Panc1 (cell line): Measurements from ENCODE around the gene HLA-DRB5.

Experiments used
- CTCF ChIP-seq: fragments of 450-650 bp; IDR thresholded peaks from 2 replicates; pipeline ENCODE4 v1.5.1; 2017; ENCODE audit warnings: mild to moderate bottlenecking
- POLR2AphosphoS5 ChIP-seq: IDR thresholded peaks from 2 replicates; pipeline ENCODE4 v1.6.1; 2012; ENCODE audit warnings: mild to moderate bottlenecking, low read depth, low read length, moderate library complexity
- SIN3A ChIP-seq: IDR thresholded peaks from 2 replicates; pipeline ENCODE4 v1.6.1; 2012; ENCODE audit warnings: low read depth, mild to moderate bottlenecking, low read length, moderate library complexity, borderline replicate concordance; ENCODE audit not compliant: insufficient read depth

- TF ChIP-seq CTCF: no peak
- TF ChIP-seq SIN3A: no peak
- TF ChIP-seq POLR2AphosphoS5: no peak
Observed at GRCh38 chr6:32483968-32484613, 46.0 kb downstream of the HLA-DRB5 start.
